Measurements from ENCODE around the gene ZFYVE28.
A peak's percentile ranks its signal among the peaks of the same experiment; 100 is the strongest.

Gene ZFYVE28

DNA sequence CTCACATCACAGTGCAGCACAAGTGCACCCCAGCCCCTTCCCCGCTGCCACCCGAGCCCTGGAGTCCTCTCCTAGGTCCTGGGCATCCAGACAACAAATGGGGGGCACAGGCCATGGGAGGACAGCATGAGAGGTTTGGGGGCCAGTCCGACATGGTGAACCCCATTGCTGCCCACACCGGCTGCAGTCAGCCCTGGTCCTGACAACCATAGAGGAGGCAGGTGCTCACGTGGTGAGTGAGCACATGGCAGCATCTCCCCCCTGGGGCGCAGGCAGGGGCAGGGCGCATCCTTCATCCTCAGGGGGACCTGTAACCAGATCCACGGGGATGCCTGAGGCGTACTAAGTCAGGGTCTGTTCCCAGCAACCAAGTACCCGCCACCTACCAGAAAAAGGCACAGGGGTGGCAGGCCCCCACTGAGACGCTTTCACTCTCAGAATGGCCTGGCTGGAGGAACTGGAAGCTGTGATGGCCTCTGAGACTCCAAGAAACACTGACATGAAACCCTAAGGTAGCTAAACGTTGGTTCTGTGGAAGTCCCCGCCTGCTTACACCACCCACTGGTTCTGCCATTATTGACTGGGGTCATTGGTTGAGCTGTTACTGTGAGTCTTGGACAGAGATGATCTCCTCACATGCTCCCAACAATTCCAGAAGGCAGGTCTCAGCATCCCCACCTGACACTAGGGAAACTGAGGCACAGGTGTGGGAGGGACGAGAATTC lies 6.5 kb downstream of the ZFYVE28 start:
- no peak for DNase-seq (ENCODE audit: low spot score)

GRCh38 chr4:2409381-2409783 lies 9.1 kb downstream of the ZFYVE28 start:
- no peak for DNase-seq (ENCODE audit: low spot score)

GRCh38 chr4:2408976-2409375 lies 9.5 kb downstream of the ZFYVE28 start:
- DNase-seq (ENCODE audit: low spot score): no peak

DNA sequence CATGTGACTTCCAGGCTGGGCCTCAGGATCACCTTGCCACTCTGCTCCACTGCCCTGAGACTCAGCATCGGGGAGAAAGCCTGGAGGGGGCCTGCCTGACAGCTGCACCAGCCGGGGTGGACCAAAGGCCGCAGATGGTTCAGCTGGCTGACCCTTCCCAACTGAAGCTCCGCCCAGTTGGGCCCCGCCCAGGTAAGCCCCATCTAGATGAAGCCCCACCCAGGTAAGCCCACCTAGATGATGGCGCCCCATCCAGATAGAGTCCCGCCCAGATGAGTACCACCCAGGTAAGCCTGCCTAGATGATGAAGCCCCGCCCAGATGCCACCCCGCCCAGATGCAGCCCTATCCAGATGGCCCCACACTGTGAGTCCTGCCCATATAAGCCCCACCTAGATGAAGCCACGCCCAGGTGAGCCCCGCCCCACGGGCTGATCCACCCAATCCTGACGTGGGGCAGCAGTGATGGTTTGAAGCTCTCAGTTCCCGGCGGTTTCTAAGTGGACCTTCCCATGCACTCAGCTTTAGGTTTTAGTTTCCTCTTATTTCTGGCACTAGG lies 10.0 kb downstream of the ZFYVE28 start:
- DNase-seq (ENCODE audit: low spot score): no peak

GRCh38 chr4:2407991-2408342 lies 10.5 kb downstream of the ZFYVE28 start:
- DNase-seq (ENCODE audit: low spot score): no peak

DNA sequence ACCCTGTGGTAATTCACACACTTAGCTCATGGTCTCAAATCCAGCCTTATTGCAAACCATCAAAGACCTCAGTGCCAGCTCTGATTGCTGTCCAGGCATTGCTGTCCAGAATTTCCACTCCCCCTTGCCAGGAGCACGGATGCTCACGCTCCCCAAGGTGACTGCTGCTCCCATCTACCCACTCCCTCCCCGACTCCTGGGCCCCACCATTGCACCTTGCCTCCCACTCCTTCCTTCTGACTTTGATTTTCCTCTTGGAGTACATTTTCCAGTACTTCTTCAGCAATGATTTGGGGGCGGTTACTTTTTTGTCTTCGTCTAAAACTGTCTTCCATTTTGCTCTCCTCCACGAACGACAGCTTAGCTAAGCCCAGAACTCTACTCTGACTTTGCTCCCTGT lies 11.5 kb downstream of the ZFYVE28 start:
- DNase-seq (ENCODE audit: low spot score): no peak

DNA sequence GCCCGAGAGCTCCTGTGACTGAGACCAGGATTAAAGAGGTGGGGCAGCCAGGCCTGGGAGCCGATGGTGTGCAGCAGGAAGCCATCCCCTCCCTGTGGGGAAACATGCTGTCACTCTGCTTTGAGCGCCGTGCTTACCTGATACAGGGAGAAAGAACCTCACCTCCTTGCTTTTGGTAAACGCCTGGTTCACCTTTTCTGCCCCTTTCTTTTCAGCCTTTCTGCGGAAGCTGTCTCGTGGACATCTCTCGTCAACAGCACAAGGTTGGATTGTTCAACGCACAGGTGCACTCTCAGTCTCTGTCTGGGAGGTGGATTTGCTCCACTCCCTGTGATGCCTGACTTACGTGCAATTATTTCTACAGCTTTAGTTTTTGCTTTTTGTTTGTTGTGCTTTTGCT lies 12.0 kb downstream of the ZFYVE28 start:
- DNase-seq (ENCODE audit: low spot score): no peak

DNA sequence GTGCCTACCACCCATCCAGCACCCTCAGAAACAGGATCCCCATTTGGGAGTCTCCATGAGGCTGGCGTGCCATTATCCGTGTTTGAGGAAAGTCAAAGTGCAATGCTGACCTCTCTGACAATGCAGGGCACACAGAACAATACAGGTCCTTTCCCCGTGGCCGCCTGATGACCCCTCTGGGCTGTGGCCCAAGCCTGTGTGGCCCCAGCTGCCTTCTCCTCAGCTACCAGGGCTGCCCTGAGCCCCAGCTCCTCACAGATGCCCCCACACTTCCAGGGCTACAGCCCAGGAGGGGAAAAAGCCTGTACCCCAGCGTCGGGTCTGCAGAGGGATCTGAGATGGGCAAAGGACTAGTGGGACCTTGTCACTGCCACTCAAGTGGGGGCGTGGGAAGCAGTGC lies 15.5 kb downstream of the ZFYVE28 start:
- DNase-seq (ENCODE audit: low spot score): no peak

DNA sequence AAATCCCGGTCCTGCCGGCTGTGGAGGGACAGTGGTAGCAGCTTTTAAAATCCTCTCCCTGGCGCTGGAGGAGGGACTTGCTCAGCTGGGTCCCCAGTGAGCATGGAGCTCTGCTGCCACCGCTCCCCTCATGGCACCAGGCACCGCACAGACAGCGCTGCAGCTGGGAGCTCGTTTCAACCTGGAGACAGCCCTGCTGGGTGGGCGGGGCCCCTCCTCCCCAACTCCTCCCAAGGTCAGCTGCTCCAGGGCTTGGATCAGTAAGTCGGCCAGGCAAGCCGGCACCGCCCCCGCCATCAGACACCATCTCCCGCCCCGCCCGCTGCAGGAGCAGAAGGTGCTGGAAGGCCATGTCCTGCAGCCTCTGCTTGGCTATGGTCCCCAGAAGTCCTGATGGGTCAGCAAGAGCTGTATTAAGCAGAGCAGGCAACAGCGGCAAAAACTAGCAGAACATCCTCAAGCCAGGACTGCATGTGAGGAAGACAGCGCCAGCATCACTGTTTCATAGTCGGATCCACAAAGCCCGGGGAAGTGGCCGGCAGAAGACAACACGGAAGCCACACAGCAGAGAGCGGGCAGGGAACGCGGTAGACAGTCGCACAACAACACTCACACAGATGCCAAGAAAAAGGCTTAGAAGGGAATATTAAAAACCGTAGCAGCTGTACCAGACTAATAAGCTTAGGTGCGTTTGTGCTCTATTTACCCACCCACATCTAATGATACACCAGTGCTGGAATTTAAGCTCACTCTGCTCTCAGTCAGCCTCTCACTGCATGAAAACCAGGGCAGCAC lies 16.2 kb downstream of the ZFYVE28 start:
- peak; percentile 68 for DNase-seq (ENCODE audit: low spot score)

GRCh38 chr4:2401610-2401983 lies 16.8 kb downstream of the ZFYVE28 start:
- no peak for DNase-seq (ENCODE audit: low spot score)

- no peak for DNase-seq (ENCODE audit: low spot score)
Measured at GRCh38 chr4:2400841-2401609, 17.4 kb downstream of the ZFYVE28 start.

GRCh38 chr4:2399631-2400190 lies 18.7 kb downstream of the ZFYVE28 start:
- no peak for DNase-seq (ENCODE audit: low spot score)

- no peak for DNase-seq (ENCODE audit: low spot score)
Measured at GRCh38 chr4:2399216-2399615, 19.2 kb downstream of the ZFYVE28 start.

- no peak for DNase-seq (ENCODE audit: low spot score)
Measured at GRCh38 chr4:2397596-2398379, 20.7 kb downstream of the ZFYVE28 start.

GRCh38 chr4:2396781-2397368 lies 21.6 kb downstream of the ZFYVE28 start:
- no peak for DNase-seq (ENCODE audit: low spot score)

DNA sequence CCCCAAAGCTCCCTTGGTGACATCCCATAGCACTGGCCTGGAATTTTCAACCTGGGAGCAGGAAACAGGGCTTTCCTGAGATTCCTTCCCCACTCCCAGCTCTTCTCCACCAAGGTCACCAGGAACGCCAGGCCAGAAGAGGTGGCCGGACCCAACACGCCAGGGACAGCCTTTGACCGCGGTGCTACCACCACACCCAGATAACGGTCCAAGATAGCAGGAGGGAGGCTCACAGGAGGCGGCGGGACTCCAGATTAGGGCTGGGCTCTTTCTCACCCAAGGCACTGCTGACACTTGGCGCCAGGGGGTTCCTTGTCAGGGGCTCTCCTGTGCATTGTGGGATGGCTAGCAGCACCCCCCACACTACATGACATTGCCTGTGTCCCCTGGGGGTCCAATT lies 22.9 kb downstream of the ZFYVE28 start:
- no peak for DNase-seq (ENCODE audit: low spot score)

DNA sequence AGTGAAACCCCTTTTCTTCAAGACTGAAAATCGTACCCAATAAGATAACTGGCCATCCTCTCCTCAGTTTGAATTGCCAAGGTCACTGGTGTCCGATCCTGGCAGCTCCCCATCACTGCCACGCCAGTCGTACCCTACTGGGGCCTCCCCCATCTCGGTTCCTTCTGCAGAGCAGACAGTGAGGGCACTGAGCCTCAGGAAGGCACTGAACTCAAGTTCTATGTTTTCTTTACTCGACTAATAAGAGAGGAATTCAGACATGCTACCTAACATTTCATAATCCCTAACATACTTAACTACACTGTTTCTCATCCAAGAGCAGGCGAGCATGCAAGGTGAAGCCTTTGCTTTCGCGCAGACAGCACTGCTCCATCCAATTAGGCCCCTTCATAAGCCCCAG lies 23.4 kb downstream of the ZFYVE28 start:
- DNase-seq (ENCODE audit: low spot score): peak; percentile 54

GRCh38 chr4:2394528-2394927 lies 23.9 kb downstream of the ZFYVE28 start:
- no peak for DNase-seq (ENCODE audit: low spot score)

DNA sequence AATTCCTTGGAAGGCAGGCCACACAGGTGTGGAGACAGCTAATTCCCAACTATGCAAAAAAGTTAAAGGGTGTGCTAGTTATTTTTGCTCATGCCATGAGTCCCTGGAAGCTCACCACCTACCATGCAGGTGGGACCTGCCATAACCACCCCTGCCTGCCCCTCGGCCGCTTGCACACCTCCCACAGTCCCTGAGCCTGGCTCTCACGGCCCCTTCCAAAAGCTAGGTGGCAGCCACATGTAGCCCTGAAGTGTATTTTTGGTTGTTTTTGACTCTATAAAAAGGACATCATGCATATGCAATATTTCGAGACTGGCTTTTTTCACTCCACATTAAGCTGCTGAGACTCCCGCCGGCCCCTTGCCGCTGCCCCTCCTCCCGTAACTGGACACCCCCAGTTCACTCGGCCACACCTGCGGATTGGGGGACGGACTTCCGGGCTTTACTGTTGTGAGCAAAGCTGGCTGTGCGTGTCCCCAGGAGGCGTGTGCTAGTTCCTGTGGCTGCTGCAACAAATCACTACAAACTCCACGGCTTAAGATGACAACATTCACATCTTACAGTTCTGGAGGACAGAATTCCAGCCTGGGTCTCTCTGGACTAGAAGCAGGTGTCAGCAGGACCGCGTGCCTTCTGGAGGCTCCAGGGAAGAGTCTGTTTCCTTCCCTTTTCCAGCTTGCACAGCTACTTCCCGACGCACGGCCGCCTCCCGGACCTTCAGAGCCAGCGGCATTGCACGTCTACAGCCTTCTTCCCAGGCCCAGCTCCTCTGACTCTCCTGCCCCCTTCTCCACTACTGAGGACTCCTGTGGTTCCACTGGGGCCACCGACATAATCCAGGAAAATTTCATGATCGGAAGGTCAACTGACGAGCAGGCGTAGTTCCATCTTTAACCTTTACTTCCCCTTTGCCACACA lies 24.8 kb downstream of the ZFYVE28 start:
- DNase-seq (ENCODE audit: low spot score): peak; percentile 29

DNA sequence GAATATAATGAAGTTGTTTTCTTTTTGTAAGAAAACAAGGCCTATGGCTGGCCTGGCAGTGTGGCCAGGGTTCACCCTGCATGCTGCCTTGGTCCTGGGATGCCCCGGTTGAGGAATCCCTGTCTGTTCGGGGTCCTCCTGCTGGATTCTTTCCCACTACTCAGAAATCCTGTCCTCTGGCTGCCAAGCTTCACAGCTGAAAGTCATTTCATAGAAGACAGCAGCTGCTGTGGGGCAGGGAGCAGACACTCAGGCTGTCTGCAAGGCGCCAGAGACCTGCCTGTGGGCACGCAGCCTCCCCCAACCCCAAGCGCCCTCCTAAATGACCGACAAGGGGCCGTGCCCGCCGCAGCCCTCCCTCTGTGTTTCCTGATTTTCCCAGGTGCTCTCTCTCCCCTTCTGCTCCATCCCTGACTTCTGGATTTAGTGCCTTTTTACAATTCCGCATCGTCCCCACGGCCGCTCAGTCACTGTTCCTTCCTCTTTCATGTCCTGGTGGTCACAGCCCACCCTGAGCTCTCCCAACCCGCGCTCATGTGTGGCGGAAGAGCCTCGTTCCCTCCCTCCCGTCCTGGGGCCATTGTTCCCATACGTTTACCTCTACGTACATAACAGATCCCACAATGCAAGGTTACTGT lies 27.5 kb downstream of the ZFYVE28 start:
- DNase-seq (ENCODE audit: low spot score): no peak

All from kidney tubule cell (primary cell).